Neural cell (in vitro differentiated cells): Measurements from ENCODE around the gene MCOLN1. TPM values are rescaled to one million over a fixed set of nuclear protein-coding genes. Genes with fewer than 3 reads are reported as not detected.

Source experiments
- H2AFZ ChIP-seq: fragments of 200-600, 300-800 bp; sonication (generic), shearing (Covaris generic); 2 replicates; pipeline ENCODE4 v1.6.0; 2014; ENCODE audit warnings: low read depth, mild to moderate bottlenecking, antibody characterized with exemption, low read length, moderate library complexity
- H3F3A ChIP-seq: fragments of 200-600 bp; shearing (Covaris generic); 2 replicates; pipeline ENCODE4 v1.6.1; 2016; ENCODE audit warnings: mild to moderate bottlenecking, moderate library complexity, mixed read lengths, antibody characterized with exemption, low read length; ENCODE audit not compliant: insufficient read depth, poor library complexity, severe bottlenecking
- H3K27ac ChIP-seq: fragments of 200-600, 300-800 bp; sonication (generic), shearing (Covaris generic); 2 replicates; pipeline ENCODE4 v1.5.1; 2014; ENCODE audit warnings: mild to moderate bottlenecking, low read length, moderate library complexity
- H3K27me3 ChIP-seq: fragments of 300-800, 200-600 bp; sonication (generic), shearing (Covaris generic); 2 replicates; pipeline ENCODE4 v1.6.0; 2014; ENCODE audit warnings: mild to moderate bottlenecking, low read depth, low read length, moderate library complexity; ENCODE audit not compliant: insufficient read depth
- H3K36me3 ChIP-seq: fragments of 300-800, 200-600 bp; sonication (generic), shearing (Covaris generic); 2 replicates; pipeline ENCODE4 v1.5.1; 2014; ENCODE audit warnings: mild to moderate bottlenecking, antibody characterized with exemption, low read length, moderate library complexity; ENCODE audit not compliant: insufficient read depth
- H3K4me2 ChIP-seq: fragments of 300-800, 200-600 bp; sonication (generic), shearing (Covaris generic); 2 replicates; pipeline ENCODE4 v1.6.0; 2014; ENCODE audit warnings: mild to moderate bottlenecking, low read length
- H3K4me3 ChIP-seq: fragments of 300-800, 200-600 bp; sonication (generic), shearing (Covaris generic); 2 replicates; pipeline ENCODE4 v1.5.1; 2014; ENCODE audit warnings: mild to moderate bottlenecking, low read length, moderate library complexity
- H3K79me2 ChIP-seq: fragments of 200-600 bp; shearing (Covaris generic); replicated peaks from 2 replicates; pipeline ENCODE4 v1.6.0; 2014; ENCODE audit warnings: mild to moderate bottlenecking, low read length, moderate library complexity; ENCODE audit not compliant: insufficient read depth
- H3K9ac ChIP-seq: fragments of 300-800, 200-600 bp; sonication (generic), shearing (Covaris generic); 2 replicates; pipeline ENCODE4 v1.6.1; 2016; ENCODE audit warnings: mild to moderate bottlenecking, low read length, mixed read lengths
- H3K9me2 ChIP-seq: fragments of 200-600 bp; shearing (Covaris generic); 2 replicates; pipeline ENCODE4 v1.6.1; 2016; ENCODE audit warnings: mild to moderate bottlenecking, low read length, mixed read lengths; ENCODE audit not compliant: insufficient read depth
- H3K9me3 ChIP-seq: fragments of 200-600, 300-800 bp; sonication (generic), shearing (Covaris generic); 2 replicates; pipeline ENCODE4 v1.6.1; 2016; ENCODE audit warnings: mild to moderate bottlenecking, mixed run types, low read length, moderate library complexity, mixed read lengths
- H4K20me1 ChIP-seq: fragments of 200-600 bp; shearing (Covaris generic); 2 replicates; pipeline ENCODE4 v1.6.1; 2016; ENCODE audit warnings: mild to moderate bottlenecking, mixed run types; ENCODE audit not compliant: insufficient read depth
- CTCF ChIP-seq: fragments of 450-650 bp; IDR thresholded peaks from 2 replicates; pipeline ENCODE4 v1.5.1; 2014; ENCODE audit warnings: antibody characterized with exemption, mild to moderate bottlenecking, moderate library complexity; ENCODE audit not compliant: poor library complexity, severe bottlenecking
- EP300 ChIP-seq: fragments of 450-650 bp; conservative IDR thresholded peaks from 2 replicates; pipeline ENCODE4 v1.6.1; 2014; ENCODE audit warnings: antibody characterized with exemption, mild to moderate bottlenecking, moderate library complexity; ENCODE audit not compliant: poor library complexity, severe bottlenecking
- EZH2 ChIP-seq: fragments of 200-600, 300-800 bp; shearing (Covaris generic), sonication (generic); IDR thresholded peaks from 2 replicates; pipeline ENCODE4 v1.6.1; 2014; ENCODE audit warnings: antibody characterized with exemption, low read length, borderline replicate concordance, mild to moderate bottlenecking; ENCODE audit not compliant: insufficient read depth, poor library complexity, severe bottlenecking
- MXI1 ChIP-seq: fragments of 450-650 bp; conservative IDR thresholded peaks from 2 replicates; pipeline ENCODE4 v1.6.1; 2014; ENCODE audit warnings: antibody characterized with exemption, mild to moderate bottlenecking; ENCODE audit not compliant: poor library complexity, severe bottlenecking
- POLR2AphosphoS5 ChIP-seq: IDR thresholded peaks from 2 replicates; pipeline ENCODE4 v1.6.1; 2012
- RAD21 ChIP-seq: fragments of 450-650 bp; conservative IDR thresholded peaks from 2 replicates; pipeline ENCODE4 v1.6.1; 2014; ENCODE audit warnings: antibody characterized with exemption, mild to moderate bottlenecking, moderate library complexity
- REST ChIP-seq: IDR thresholded peaks from 2 replicates; pipeline ENCODE4 v1.6.1; 2012; ENCODE audit warnings: borderline replicate concordance
- SMC3 ChIP-seq: fragments of 450-650 bp; conservative IDR thresholded peaks from 2 replicates; pipeline ENCODE4 v1.6.1; 2014; ENCODE audit warnings: antibody characterized with exemption, mild to moderate bottlenecking, moderate library complexity; ENCODE audit not compliant: poor library complexity
- TAF1 ChIP-seq: IDR thresholded peaks from 2 replicates; pipeline ENCODE4 v1.6.1; 2012; ENCODE audit warnings: low read depth
- polyA plus RNA-seq: library from polyadenylated mRNA; depleted of rRNA; stranded (reverse); fragments of >200 nt; gene quantifications from 2 replicates; pipeline ENCODE4 v1.2.3, GENCODE V29; 2014

The MCOLN1 gene
- polyA plus RNA-seq, 1 donor from 2014 or later, result 16.9 TPM

- Histone ChIP-seq H4K20me1 (no peaks in the 10 kb centered on the region), H3K4me3 (no peak overlapping the region), H2AFZ (no peak overlapping the region), H3K27ac (no peak overlapping the region), H3K36me3 (no peaks in the 10 kb centered on the region), H3K9ac (no peak overlapping the region), H3F3A (no peaks in the 10 kb centered on the region), H3K27me3 (no peaks in the 10 kb centered on the region), H3K9me2 (no peaks in the 10 kb centered on the region), H3K79me2 (no peaks in the 10 kb centered on the region), H3K4me2 (no peak overlapping the region), H3K9me3 (no peaks in the 10 kb centered on the region)
- TF ChIP-seq MXI1, result no peak
- TF ChIP-seq RAD21, result no peak
- no peak for TF ChIP-seq POLR2AphosphoS5
- no peak for TF ChIP-seq SMC3
- no peak for TF ChIP-seq CTCF
- TF ChIP-seq EP300, result no peak
- TF ChIP-seq EZH2, result no peak
Observed at GRCh38 chr19:7483720-7484201, 38.7 kb upstream of the MCOLN1 start.

- TF ChIP-seq SMC3 (no peak), EZH2 (no peak), REST (no peak), POLR2AphosphoS5 (no peak), RAD21 (no peak), EP300 (no peak), CTCF (no peak), TAF1 (no peak), MXI1 (no peak)
- H3K4me2 ChIP-seq, result no peak overlapping the region
- no peak overlapping the region for H3K9ac ChIP-seq
- no peaks in the 10 kb centered on the region for H3K36me3 ChIP-seq
- H4K20me1 ChIP-seq, result no peaks in the 10 kb centered on the region
- no peaks in the 10 kb centered on the region for H3K9me2 ChIP-seq
- no peaks in the 10 kb centered on the region for H3K27me3 ChIP-seq
- H3K9me3 ChIP-seq, result no peaks in the 10 kb centered on the region
- H3K4me3 ChIP-seq, result no peak overlapping the region
- no peaks in the 10 kb centered on the region for H3F3A ChIP-seq
- no peak overlapping the region for H2AFZ ChIP-seq
- no peaks in the 10 kb centered on the region for H3K79me2 ChIP-seq
- no peak overlapping the region for H3K27ac ChIP-seq
Observed at GRCh38 chr19:7486923-7487322, 35.5 kb upstream of the MCOLN1 start.
